Nephron progenitor cell (in vitro differentiated cells): Measurements from ENCODE around the gene PER1.

Experiments
- DNase-seq: peaks from one replicate; pipeline ENCODE4 v3.0.0; 2021
- H3K27ac Mint-ChIP-seq: 2 replicates; pipeline ENCODE4 v1.8.0; 2021; ENCODE audit warnings: mild to moderate bottlenecking, moderate library complexity, mixed read lengths
- H3K27me3 Mint-ChIP-seq: 2 replicates; pipeline ENCODE4 v1.8.0; 2021; ENCODE audit warnings: mild to moderate bottlenecking, low read depth, mixed read lengths; ENCODE audit not compliant: poor library complexity
- H3K36me3 Mint-ChIP-seq: 2 replicates; pipeline ENCODE4 v1.8.0; 2021; ENCODE audit warnings: low read depth, mixed read lengths
- H3K4me1 Mint-ChIP-seq: 2 replicates; pipeline ENCODE4 v1.8.0; 2021; ENCODE audit warnings: mixed read lengths
- H3K4me3 Mint-ChIP-seq: 2 replicates; pipeline ENCODE4 v1.8.0; 2021; ENCODE audit warnings: mild to moderate bottlenecking, moderate library complexity, mixed read lengths
- H3K9me3 Mint-ChIP-seq: 2 replicates; pipeline ENCODE4 v1.8.0; 2021; ENCODE audit warnings: mild to moderate bottlenecking, moderate library complexity, mixed read lengths
- TF ChIP-seq, protein P1 (sequence below): fragments of 200-600 bp; sonication (generic); IDR thresholded peaks from 2 replicates; pipeline ENCODE4 v1.5.0; 2021; ENCODE audit warnings: antibody characterized with exemption

PER1 gene

DNA sequence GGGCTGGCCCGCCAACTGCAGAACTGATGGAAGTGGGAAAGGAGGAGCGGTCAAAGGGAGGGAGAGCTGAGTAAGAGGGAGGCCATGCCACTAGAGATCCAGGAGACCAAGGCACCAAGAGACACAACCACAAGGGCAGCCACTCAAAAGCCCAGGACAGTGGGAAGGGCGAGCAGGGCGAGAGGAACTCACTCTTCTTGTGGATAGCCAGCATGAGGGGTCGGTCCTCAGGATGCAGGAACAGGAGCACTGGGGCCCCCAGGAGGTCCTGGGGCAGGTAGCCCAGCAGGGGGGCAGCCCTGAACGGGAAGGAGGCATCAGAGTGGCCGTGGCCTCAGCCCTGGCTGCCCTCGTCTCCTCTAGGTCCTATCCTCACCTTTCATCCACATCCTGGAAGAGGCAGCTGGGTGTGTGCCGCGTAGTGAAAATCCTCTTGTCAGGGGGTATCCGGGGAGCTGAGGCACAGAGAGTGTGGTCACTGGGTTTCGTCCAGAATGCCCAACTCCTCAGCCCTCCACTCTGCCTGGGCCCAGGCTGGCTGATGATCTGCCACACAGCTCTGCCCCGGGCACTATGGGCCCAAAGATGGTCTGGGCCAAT is 4.3 kb downstream of the PER1 start:
- no peak overlapping the region for H3K27ac Mint-ChIP-seq
- H3K4me3 Mint-ChIP-seq = no peak overlapping the region
- peaks cover 2% of the 10 kb centered on the region for H3K27me3 Mint-ChIP-seq
- H3K9me3 Mint-ChIP-seq = no peaks in the 10 kb centered on the region
- no peak for DNase-seq
- H3K36me3 Mint-ChIP-seq = peaks cover 35% of the 10 kb centered on the region
- TF ChIP-seq, protein P1, sequence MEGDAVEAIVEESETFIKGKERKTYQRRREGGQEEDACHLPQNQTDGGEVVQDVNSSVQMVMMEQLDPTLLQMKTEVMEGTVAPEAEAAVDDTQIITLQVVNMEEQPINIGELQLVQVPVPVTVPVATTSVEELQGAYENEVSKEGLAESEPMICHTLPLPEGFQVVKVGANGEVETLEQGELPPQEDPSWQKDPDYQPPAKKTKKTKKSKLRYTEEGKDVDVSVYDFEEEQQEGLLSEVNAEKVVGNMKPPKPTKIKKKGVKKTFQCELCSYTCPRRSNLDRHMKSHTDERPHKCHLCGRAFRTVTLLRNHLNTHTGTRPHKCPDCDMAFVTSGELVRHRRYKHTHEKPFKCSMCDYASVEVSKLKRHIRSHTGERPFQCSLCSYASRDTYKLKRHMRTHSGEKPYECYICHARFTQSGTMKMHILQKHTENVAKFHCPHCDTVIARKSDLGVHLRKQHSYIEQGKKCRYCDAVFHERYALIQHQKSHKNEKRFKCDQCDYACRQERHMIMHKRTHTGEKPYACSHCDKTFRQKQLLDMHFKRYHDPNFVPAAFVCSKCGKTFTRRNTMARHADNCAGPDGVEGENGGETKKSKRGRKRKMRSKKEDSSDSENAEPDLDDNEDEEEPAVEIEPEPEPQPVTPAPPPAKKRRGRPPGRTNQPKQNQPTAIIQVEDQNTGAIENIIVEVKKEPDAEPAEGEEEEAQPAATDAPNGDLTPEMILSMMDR = no peak
- peaks cover 12% of the 10 kb centered on the region for H3K4me1 Mint-ChIP-seq

GRCh38 chr17:8147141-8147804 is 4.9 kb downstream of the PER1 start:
- Mint-ChIP-seq H3K27ac (no peak overlapping the region), H3K27me3 (peaks cover 2% of the 10 kb centered on the region), H3K4me1 (peaks cover 12% of the 10 kb centered on the region), H3K9me3 (no peaks in the 10 kb centered on the region), H3K4me3 (no peak overlapping the region), H3K36me3 (peaks cover 35% of the 10 kb centered on the region)
- TF ChIP-seq, protein P1 = no peak
- DNase-seq = no peak

DNA sequence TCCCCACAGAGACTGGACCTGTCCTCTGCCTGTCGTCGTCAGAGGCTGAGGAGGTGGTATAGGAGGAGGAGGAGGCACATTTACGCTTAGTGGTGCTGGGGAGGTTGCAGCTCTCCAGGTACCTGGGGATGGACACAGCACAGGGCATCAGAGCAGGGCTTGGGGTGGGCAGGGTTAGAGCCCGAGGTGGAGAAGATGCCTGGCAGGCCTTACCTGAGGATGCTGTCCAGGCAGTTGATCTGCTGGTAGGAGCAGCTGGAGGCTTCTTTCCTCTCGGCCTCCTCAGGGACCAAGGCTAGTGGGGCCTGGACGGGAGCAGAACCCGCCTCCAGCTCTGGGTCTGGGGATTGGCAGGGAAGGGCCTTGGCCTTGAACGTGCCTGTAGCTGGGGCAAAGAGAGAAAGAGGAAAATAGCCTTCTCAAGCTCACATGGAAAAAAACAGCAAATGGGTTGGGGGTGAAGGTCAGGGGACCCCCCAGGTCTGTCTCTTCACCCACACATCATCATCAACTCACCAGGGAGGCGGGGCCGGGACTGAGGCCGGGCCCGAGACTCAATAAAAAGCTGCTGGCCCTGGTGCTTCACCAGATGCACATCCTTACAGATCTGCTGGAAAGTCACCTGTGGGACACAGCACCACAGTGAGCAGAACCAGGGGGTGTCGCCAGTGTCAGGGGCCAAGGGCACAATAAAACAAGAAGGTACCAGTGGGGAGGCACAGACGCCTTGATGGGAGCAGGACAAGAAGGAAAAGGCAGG is 5.6 kb downstream of the PER1 start:
- no peak overlapping the region for H3K4me3 Mint-ChIP-seq
- H3K36me3 Mint-ChIP-seq = peaks cover 38% of the 10 kb centered on the region
- H3K27me3 Mint-ChIP-seq = peaks cover 2% of the 10 kb centered on the region
- TF ChIP-seq, protein P1 = no peak
- H3K27ac Mint-ChIP-seq = no peak overlapping the region
- no peak for DNase-seq
- peaks cover 8% of the 10 kb centered on the region for H3K4me1 Mint-ChIP-seq
- H3K9me3 Mint-ChIP-seq = no peaks in the 10 kb centered on the region

- Mint-ChIP-seq H3K36me3 (peaks cover 45% of the 10 kb centered on the region), H3K4me1 (peaks cover 5% of the 10 kb centered on the region), H3K27ac (no peak overlapping the region), H3K27me3 (peaks cover 2% of the 10 kb centered on the region), H3K9me3 (no peaks in the 10 kb centered on the region), H3K4me3 (no peak overlapping the region)
- DNase-seq = no peak
- TF ChIP-seq, protein P1 = no peak
Observed at GRCh38 chr17:8145811-8146210, 6.4 kb downstream of the PER1 start.

GRCh38 chr17:8144401-8145231 is 7.6 kb downstream of the PER1 start:
- Mint-ChIP-seq H3K4me3 (no peak overlapping the region), H3K9me3 (no peaks in the 10 kb centered on the region), H3K4me1 (no peaks in the 10 kb centered on the region), H3K27me3 (peaks cover 2% of the 10 kb centered on the region), H3K27ac (no peak overlapping the region), H3K36me3 (peaks cover 46% of the 10 kb centered on the region)
- TF ChIP-seq, protein P1 = no peak
- no peak for DNase-seq
